AG04449 (cell line): Measurements from ENCODE around the gene MLST8.

Experiments used
- CTCF ChIA-PET: fragments of 350-600 bp; formaldehyde crosslinking; extraction: SDS; loops from one replicate; lab custom pipeline; 2021; ENCODE audit warnings: antibody characterized with exemption; lab: Yijun Ruan, JAX
- POLR2A ChIA-PET: fragments of 400-600, 350-600 bp; formaldehyde crosslinking; extraction: SDS; loops from one replicate; lab custom pipeline; 2020; ENCODE audit warnings: antibody characterized with exemption, inconsistent platforms; lab: Yijun Ruan, JAX
- DNase-seq: peaks from one replicate; pipeline ENCODE4 v3.0.0-alpha.2; 2010; ENCODE audit warnings: low read depth, low spot score
- H3K4me3 ChIP-seq: 2 replicates; pipeline ENCODE4 v1.5.1; 2011; ENCODE audit warnings: low read depth, mild to moderate bottlenecking, control low read depth, low read length
- CTCF ChIP-seq: IDR thresholded peaks from one replicate; pipeline ENCODE4 v1.5.1; 2011; ENCODE audit warnings: mild to moderate bottlenecking, moderate library complexity, low read length, control low read depth, inconsistent platforms; ENCODE audit not compliant: insufficient read depth; ENCODE audit errors: missing control alignments

The MLST8 gene

GRCh38 chr16:2165861-2166260, 39.4 kb upstream of the MLST8 start:
- POLR2A ChIA-PET: interaction anchor here (2.1 kb wide), 1 partner anchor 11 kb away, joined by 12 read pairs; the partner anchor contains the start of gene TRAF7
- TF ChIP-seq CTCF: no peak
- H3K4me3 ChIP-seq: no peak overlapping the region
- no peak for DNase-seq
- CTCF ChIA-PET: no interaction called here

GRCh38 chr16:2166263-2167067, 38.8 kb upstream of the MLST8 start:
- ChIA-PET CTCF (interaction anchor here (0.7 kb wide), 1 partner anchor 14 kb away, joined by 3 read pairs; no protein-coding TSS in a partner anchor), POLR2A (interaction anchor here (2.1 kb wide), 1 partner anchor 11 kb away, joined by 12 read pairs; the partner anchor contains the start of gene TRAF7)
- TF ChIP-seq CTCF: no peak
- no peak overlapping the region for H3K4me3 ChIP-seq
- no peak for DNase-seq

- no peak for TF ChIP-seq CTCF
- CTCF ChIA-PET: interaction anchor here (0.7 to 1.1 kb wide), 2 partner anchors 10 to 14 kb away, joined by 3 to 4 read pairs; no protein-coding TSS in a partner anchor
- no peak for DNase-seq
- POLR2A ChIA-PET: interaction anchor here (2.1 kb wide), 1 partner anchor 12 kb away, joined by 12 read pairs; the partner anchor contains the start of gene TRAF7
- H3K4me3 ChIP-seq: no peak overlapping the region
These were observed 38.1 kb upstream of the MLST8 start for GRCh38 chr16:2167068-2167638.

GRCh38 chr16:2170080-2170479, 35.2 kb upstream of the MLST8 start:
- ChIA-PET POLR2A (interaction anchor here (0.7 kb wide), 1 partner anchor 15 kb away, joined by 4 read pairs; the partner anchor contains the start of gene TRAF7), CTCF (no interaction called here)
- TF ChIP-seq CTCF: no peak
- no peak for DNase-seq
- no peak overlapping the region for H3K4me3 ChIP-seq

- no peak overlapping the region for H3K4me3 ChIP-seq
- POLR2A ChIA-PET: no interaction called here
- no peak for DNase-seq
- TF ChIP-seq CTCF: no peak
- CTCF ChIA-PET: no interaction called here
These were observed 34.4 kb upstream of the MLST8 start for GRCh38 chr16:2170587-2171435.
